Activated naive CD4-positive, alpha-beta T cell treated with anti-CD3 and anti-CD28 coated beads for 36 hours (primary cell): ENCODE results near the gene AQP1. TPM values are rescaled to one million over a fixed set of nuclear protein-coding genes. Genes with fewer than 3 reads are reported as not detected.
A peak's percentile ranks its signal among the peaks of the same experiment; 100 is the strongest.

Experiments used
- CTCF ChIA-PET: fragments of 350-600 bp; sonication (Branson Sonifier 250); formaldehyde crosslinking; loops from one replicate; lab custom pipeline; 2021; ENCODE audit warnings: antibody characterized with exemption; lab: Charles Lee
- DNase-seq: peaks from one replicate; pipeline ENCODE4 v3.0.0-alpha.2; 2020
- H3K27ac Mint-ChIP-seq: one replicate; pipeline ENCODE4 v1.8.0; 2021; ENCODE audit warnings: mild to moderate bottlenecking, mixed read lengths
- H3K27me3 Mint-ChIP-seq: one replicate; pipeline ENCODE4 v1.8.0; 2021; ENCODE audit warnings: low read depth, mixed read lengths
- H3K36me3 Mint-ChIP-seq: one replicate; pipeline ENCODE4 v1.8.0; 2021; ENCODE audit warnings: low read depth, mixed read lengths
- H3K4me1 Mint-ChIP-seq: one replicate; pipeline ENCODE4 v1.8.0; 2021; ENCODE audit warnings: low read depth, mixed read lengths
- H3K4me3 Mint-ChIP-seq: one replicate; pipeline ENCODE4 v1.8.0; 2021; ENCODE audit warnings: mild to moderate bottlenecking, moderate library complexity, mixed read lengths
- H3K9me3 Mint-ChIP-seq: one replicate; pipeline ENCODE4 v1.8.0; 2021; ENCODE audit warnings: mixed read lengths
- intact Hi-C: fragments of 100-400 bp; cut with micrococcal nuclease; formaldehyde crosslinking; loops from one replicate; pipeline ENCODE4 v1.15.1; 2023
- total RNA-seq, 2 experiments: library from RNA; stranded (reverse); gene quantifications; one replicate each; pipeline ENCODE4 v1.2.3, GENCODE V29; 2021

AQP1 gene
- total RNA-seq, 2 experiments from 2014 or later, result 0.25 to 0.48 TPM

DNA sequence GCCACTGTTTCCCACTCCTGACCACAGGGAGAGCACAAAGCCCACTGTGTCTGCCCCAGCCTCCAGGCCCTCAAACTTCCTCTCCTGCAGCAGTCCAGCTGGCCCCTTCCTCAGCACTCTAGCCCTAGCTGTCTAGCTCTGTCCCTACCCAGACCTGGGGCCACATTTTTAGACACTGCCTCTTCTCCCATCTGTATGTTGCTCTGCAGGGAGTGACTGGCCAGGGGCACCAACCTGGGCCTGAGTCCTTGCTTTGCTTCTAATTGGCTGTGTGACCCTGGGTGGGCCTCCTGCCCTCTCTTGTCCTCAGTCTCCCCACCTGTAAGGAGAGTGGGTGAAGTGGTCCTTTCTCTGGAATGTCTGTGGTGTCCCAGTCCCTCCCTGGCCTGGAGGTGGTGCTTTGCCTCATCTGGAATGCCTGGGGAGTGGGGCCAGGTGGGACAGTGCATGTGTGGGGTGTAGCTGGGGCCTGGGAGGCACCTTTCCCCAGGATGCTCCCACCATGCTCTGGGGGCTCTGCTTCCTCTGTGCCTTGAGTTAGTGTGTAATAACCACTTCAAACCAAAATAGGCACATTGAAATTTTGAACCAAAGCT is 25.1 kb downstream of the AQP1 start:
- Mint-ChIP-seq H3K36me3 (no peaks in the 10 kb centered on the region), H3K4me1 (no peaks in the 10 kb centered on the region), H3K9me3 (no peaks in the 10 kb centered on the region), H3K27ac (no peak overlapping the region), H3K27me3 (peaks cover 13% of the 10 kb centered on the region), H3K4me3 (no peak overlapping the region)
- CTCF ChIA-PET, result interaction anchor here (0.6 to 3.1 kb wide), 4 partner anchors 10 to 1364 kb away, joined by 3 to 7 read pairs (median 4); no protein-coding TSS in a partner anchor
- no peak for DNase-seq
- intact Hi-C loops, result loop anchor here (10.0 kb wide), 1 partner anchor 132 kb away; no protein-coding TSS in a partner anchor

DNA sequence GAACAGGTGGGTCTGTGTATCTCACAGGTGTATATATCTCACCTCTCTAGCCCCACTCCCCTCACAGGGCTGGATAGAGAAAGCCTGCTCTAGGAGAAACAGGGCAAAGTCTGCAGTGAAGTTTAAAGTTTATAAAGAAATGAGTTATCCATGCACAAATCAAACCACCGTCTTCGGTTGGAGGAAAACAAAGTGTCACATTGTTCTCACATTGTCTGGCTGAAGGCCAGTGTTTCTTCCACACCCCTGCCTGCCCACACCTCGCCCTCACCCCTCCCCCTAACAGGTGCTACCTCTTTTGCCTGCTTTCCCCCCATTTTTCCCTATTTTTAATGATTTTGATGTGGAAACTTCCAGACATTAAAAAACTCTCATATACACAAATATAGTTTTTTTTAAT is 25.8 kb downstream of the AQP1 start:
- no peak overlapping the region for H3K27ac Mint-ChIP-seq

DNA sequence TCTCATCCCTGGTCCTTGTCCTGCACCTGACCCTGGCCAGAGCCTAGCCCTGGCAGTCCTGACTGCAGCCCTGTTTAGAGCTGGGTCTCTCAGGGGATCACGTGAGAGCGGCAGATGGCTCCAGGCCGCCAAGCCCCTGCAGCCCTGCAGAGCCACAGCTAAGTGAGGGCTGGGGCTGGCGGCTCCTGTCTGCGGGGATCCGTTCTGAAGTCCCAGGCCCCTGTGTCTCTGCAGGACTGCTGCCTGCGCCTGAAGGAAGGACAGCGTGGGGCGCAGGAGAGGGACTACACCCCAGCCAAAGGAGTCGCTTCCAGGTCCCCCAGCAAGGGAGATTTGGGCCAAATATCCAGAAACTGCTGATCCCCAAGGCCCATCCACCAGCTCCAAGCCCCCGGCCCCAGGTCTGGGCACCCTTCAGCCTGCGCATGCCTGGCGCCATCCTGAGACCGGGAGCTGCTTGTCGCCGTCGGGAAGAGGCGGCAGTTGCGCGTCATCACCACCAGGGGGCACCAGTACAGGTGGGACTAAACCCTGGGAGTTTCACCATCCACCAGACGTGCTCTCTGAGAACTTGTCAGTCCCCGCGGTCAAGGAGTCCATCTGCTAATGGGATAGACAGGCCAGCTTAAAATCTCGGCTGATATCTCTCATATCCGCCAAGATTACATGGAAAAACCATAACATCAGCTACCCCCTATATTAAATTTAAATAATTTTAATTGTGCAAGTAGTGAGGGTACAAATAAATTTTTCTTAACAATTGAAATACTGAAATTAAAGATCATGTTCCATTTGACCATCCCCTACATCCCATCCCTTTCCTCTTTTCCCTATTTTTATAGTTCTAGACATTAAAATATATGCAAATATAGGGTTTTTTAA is 27.0 kb downstream of the AQP1 start:
- Mint-ChIP-seq H3K4me1 (no peaks in the 10 kb centered on the region), H3K4me3 (no peak overlapping the region), H3K9me3 (no peaks in the 10 kb centered on the region), H3K36me3 (no peaks in the 10 kb centered on the region), H3K27me3 (peaks cover 21% of the 10 kb centered on the region), H3K27ac (no peak overlapping the region)
- peak; percentile 79 for DNase-seq
- CTCF ChIA-PET, result interaction anchor here (0.6 to 2.7 kb wide), 31 partner anchors 8 to 256 kb away, joined by 3 to 36 read pairs (median 4); partner anchors contain the start of genes CRHR2 and GHRHR
- intact Hi-C loops, result loop anchor here (1.0 to 10.0 kb wide), 4 partner anchors 36 to 550 kb away; no protein-coding TSS in a partner anchor

More for the DNA sequence above, 25.8 kb downstream of the AQP1 start:
- no peak for DNase-seq
- no peaks in the 10 kb centered on the region for H3K4me1 Mint-ChIP-seq
- H3K9me3 Mint-ChIP-seq, result no peaks in the 10 kb centered on the region
- H3K4me3 Mint-ChIP-seq, result no peak overlapping the region
- CTCF ChIA-PET, result interaction anchor here (1.7 to 3.1 kb wide), 4 partner anchors 9 to 144 kb away, joined by 3 to 30 read pairs (median 6); no protein-coding TSS in a partner anchor
- H3K36me3 Mint-ChIP-seq, result no peaks in the 10 kb centered on the region
- intact Hi-C loops, result loop anchor here (10.0 kb wide), 1 partner anchor 133 kb away; no protein-coding TSS in a partner anchor
- H3K27me3 Mint-ChIP-seq, result peaks cover 17% of the 10 kb centered on the region

DNA sequence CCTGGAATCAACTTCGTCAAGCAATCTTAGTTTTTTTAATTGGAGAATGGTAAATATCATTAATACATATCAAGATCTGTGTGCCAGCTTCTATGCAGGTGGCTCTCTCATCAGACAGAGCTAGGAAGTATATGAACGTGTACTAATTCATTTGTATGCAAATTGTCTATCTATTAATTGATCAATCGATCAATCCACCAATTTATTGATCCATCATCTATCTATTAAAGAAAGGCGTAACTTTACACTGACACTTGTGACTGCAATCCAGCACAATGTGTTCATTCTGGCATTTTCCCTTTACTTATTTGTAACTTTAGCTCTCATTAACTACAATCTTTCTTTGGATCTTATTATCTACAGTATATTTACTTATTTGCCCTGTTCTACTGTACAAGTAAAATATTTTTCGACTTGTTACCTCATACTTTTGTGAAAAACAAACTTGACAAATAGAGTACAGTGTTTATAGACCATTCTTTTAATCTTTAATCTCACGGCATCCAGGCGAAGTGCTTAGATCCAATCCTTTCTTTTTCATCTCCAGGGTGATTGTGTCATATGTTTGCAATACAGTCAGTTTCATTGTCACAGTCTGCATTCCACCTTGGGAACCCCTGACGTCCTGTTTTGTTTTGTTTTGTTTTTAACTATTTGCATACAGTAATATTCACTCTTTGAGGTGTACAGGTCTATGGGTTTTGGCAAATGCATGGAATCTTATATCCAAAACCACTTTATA is 30.1 kb downstream of the AQP1 start:
- peaks cover 9% of the 10 kb centered on the region for H3K9me3 Mint-ChIP-seq
- CTCF ChIA-PET, result interaction anchor here (0.8 kb wide), 1 partner anchor 54 kb away, joined by 3 read pairs; no protein-coding TSS in a partner anchor
- H3K27ac Mint-ChIP-seq, result no peak overlapping the region
- H3K27me3 Mint-ChIP-seq, result peaks cover 22% of the 10 kb centered on the region
- peaks cover 3% of the 10 kb centered on the region for H3K36me3 Mint-ChIP-seq
- H3K4me1 Mint-ChIP-seq, result no peaks in the 10 kb centered on the region
- intact Hi-C loops, result no loop called here
- H3K4me3 Mint-ChIP-seq, result no peak overlapping the region
- DNase-seq, result no peak

DNA sequence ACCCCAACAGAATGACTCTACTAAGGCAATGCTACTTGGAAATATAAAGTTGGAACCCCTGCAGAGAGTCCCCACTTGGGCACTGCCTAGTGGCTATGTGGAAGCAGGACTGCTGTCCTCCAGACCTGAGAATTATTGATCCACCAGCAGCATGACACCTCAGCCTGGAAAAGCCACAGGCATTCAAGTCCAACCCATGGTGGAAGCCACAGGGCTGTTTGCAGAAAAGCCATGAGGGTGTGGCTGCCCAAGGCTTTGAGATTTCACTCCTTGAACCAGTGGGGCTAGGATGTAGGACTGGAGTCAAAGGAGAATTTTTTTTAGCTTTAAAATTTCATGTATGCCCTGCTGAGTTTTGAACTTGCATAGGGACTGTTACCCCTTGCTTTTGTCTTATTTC is 38.5 kb downstream of the AQP1 start:
- DNase-seq, result no peak
- no peak overlapping the region for H3K27ac Mint-ChIP-seq
- H3K9me3 Mint-ChIP-seq, result peaks cover 5% of the 10 kb centered on the region
- CTCF ChIA-PET, result interaction anchor here (1.6 kb wide), 1 partner anchor 12 kb away, joined by 4 read pairs; no protein-coding TSS in a partner anchor
- no peak overlapping the region for H3K4me3 Mint-ChIP-seq
- intact Hi-C loops, result no loop called here
- peaks cover 3% of the 10 kb centered on the region for H3K36me3 Mint-ChIP-seq
- H3K27me3 Mint-ChIP-seq, result peaks cover 22% of the 10 kb centered on the region
- no peaks in the 10 kb centered on the region for H3K4me1 Mint-ChIP-seq

DNA sequence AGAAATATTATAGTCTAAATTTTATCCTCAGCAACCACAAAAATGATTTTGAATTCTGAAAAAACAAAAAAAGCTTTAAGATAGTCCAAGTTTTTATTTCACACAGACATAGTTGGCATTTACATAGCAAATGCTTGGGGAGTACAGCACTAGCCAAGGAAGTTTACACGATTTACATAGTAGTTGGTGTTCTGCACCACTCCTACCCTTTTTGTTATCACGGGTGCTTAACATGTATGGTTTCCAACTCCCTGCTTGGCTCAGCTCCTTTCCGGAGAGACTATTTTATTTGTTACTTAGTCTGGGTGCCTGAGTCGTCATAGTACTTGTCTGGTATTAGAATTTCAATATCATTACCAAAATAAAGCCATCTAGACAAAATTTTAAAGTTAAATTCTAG is 43.3 kb downstream of the AQP1 start:
- DNase-seq, result no peak
- H3K27me3 Mint-ChIP-seq, result peaks cover 24% of the 10 kb centered on the region
- no peak overlapping the region for H3K4me3 Mint-ChIP-seq
- intact Hi-C loops, result no loop called here
- H3K4me1 Mint-ChIP-seq, result no peaks in the 10 kb centered on the region
- no peaks in the 10 kb centered on the region for H3K9me3 Mint-ChIP-seq
- no peak overlapping the region for H3K27ac Mint-ChIP-seq
- CTCF ChIA-PET, result no interaction called here
- no peaks in the 10 kb centered on the region for H3K36me3 Mint-ChIP-seq

DNA sequence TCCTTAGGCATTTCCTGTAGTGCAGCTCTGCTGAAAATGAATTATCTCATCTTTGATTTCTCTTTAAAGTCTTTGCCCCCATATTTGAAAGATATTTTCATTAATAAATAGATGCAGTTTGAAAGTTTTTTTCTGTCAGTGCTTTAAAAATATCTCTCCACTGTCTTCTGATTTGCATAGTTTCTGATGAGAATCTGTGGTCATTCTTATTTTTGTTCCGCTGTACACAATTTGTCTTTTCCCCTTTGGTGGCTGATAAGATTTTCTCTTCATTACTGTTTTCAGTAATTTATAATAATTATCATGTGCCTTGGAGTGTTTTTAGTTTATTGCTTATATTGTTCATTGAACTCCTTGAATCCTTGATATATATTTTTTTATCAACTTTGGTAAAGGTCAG is 45.1 kb downstream of the AQP1 start:
- no peak for DNase-seq
- Mint-ChIP-seq H3K9me3 (no peaks in the 10 kb centered on the region), H3K4me3 (no peak overlapping the region), H3K36me3 (no peaks in the 10 kb centered on the region), H3K4me1 (no peaks in the 10 kb centered on the region), H3K27me3 (peaks cover 16% of the 10 kb centered on the region), H3K27ac (no peak overlapping the region)
- intact Hi-C loops, result no loop called here
- CTCF ChIA-PET, result interaction anchor here (0.7 kb wide), 1 partner anchor 348 kb away, joined by 3 read pairs; no protein-coding TSS in a partner anchor

DNA sequence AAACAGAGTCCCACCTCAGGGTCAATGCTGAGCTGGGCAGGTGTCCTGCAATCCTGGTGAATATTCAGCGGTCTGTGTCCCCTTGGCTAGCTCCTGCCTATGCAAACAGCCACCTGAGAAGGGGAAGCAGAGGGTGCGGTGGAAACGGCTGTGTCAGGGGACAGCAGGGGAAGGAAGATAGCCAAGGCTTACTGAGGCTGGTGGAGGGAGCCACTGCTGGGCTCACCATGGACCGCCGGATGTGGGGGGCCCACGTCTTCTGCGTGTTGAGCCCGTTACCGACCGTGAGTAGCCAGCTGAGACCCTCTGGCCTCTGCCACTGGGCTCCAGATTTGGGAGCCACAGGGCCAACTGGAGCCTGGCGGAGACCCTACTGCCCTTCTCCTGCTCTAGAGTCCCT is 52.2 kb downstream of the AQP1 start, which contains the start of gene GHRHR:
GHRHR (plus strand) TSS at position 112 of the 400 bp plus-strand sequence; CDS start at position 228, 116 bp downstream.
- peaks cover 13% of the 10 kb centered on the region for H3K27me3 Mint-ChIP-seq
- no peaks in the 10 kb centered on the region for H3K36me3 Mint-ChIP-seq
- CTCF ChIA-PET, result interaction anchor here (1.6 kb wide), 1 partner anchor 25 kb away, joined by 3 read pairs; no protein-coding TSS in a partner anchor
- no peaks in the 10 kb centered on the region for H3K9me3 Mint-ChIP-seq
- no peak within 1 kb of the TSS for H3K4me3 Mint-ChIP-seq
- H3K4me1 Mint-ChIP-seq, result no peaks in the 10 kb centered on the region
- no peak for DNase-seq
- no peak within 1 kb of the TSS for H3K27ac Mint-ChIP-seq
- intact Hi-C loops, result no loop called here

DNA sequence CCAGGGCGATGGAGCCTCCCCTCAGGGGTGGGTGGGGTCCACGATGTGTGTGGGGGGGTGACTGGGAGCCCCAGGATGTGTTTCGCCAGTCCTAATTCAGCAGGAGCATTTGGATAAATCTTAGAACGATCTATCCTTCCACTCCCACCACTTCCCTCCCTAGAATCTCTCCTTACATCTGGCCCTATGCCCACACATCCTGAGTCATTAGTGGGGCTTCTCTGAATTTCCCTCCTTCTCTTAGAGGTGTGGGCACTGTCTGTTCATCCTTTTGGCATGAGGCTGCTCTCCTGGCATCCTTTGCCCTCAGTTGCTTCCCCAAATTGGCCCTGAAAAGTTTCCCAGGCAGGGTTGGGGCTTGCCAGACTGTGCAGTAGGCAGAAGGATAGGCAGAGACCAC is 53.7 kb downstream of the AQP1 start:
- CTCF ChIA-PET, result interaction anchor here (1.4 kb wide), 1 partner anchor 10 kb away, joined by 4 read pairs; no protein-coding TSS in a partner anchor
- Mint-ChIP-seq H3K27ac (no peak overlapping the region), H3K9me3 (no peaks in the 10 kb centered on the region), H3K27me3 (peaks cover 9% of the 10 kb centered on the region), H3K36me3 (no peaks in the 10 kb centered on the region), H3K4me3 (no peak overlapping the region), H3K4me1 (no peaks in the 10 kb centered on the region)
- DNase-seq, result no peak
- intact Hi-C loops, result no loop called here

DNA sequence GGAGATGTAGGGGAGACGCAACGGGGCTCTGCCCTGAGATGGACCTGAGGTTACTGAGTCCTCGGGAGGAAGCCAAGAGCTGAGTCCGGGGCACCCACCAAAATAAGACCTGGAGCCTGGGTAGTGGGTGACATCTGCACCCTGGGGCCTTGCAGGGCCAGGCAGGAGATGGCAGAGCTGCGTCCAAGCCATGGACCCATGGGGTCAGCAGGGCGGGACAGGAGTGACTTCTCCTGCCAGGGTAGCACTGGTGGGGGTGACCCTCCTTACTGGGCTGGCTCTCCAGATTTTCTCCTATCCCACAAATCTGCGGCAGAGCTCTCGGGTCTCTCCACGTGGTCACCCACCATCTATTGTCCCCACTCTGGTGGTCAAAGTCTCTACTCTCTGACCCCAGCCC is 54.2 kb downstream of the AQP1 start:
- DNase-seq, result no peak
- H3K27me3 Mint-ChIP-seq, result peaks cover 9% of the 10 kb centered on the region
- no peaks in the 10 kb centered on the region for H3K9me3 Mint-ChIP-seq
- CTCF ChIA-PET, result interaction anchor here (0.8 to 1.4 kb wide), 4 partner anchors 9 to 19 kb away, joined by 3 to 4 read pairs (median 4); no protein-coding TSS in a partner anchor
- no peaks in the 10 kb centered on the region for H3K4me1 Mint-ChIP-seq
- intact Hi-C loops, result no loop called here
- H3K36me3 Mint-ChIP-seq, result no peaks in the 10 kb centered on the region
- no peak overlapping the region for H3K4me3 Mint-ChIP-seq
- no peak overlapping the region for H3K27ac Mint-ChIP-seq

DNA sequence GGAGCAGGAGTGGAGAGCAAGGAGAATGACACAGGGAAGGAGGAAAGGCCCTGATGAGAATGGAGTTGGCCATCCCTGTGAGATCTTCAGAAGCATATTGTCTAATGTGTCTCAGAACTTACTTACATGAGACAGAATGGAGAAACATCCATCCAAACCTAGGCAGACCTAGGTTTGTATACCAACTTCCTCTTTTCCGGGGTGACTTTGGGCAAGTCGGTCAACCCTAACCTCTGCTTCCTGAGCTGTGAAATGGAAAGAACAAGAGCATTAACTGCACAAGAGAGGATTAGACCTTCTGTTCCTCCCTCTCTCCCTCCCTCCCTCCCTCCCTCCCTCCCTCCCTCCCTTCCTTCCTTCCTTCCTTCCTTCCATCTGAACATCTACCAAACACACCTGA is 56.6 kb downstream of the AQP1 start:
- no peaks in the 10 kb centered on the region for H3K4me1 Mint-ChIP-seq
- no peaks in the 10 kb centered on the region for H3K9me3 Mint-ChIP-seq
- DNase-seq, result no peak
- no peak overlapping the region for H3K27ac Mint-ChIP-seq
- CTCF ChIA-PET, result interaction anchor here (1.0 kb wide), 1 partner anchor 155 kb away, joined by 3 read pairs; no protein-coding TSS in a partner anchor
- intact Hi-C loops, result no loop called here
- H3K36me3 Mint-ChIP-seq, result no peaks in the 10 kb centered on the region
- no peak overlapping the region for H3K4me3 Mint-ChIP-seq
- peaks cover 20% of the 10 kb centered on the region for H3K27me3 Mint-ChIP-seq
